SH-SY5Y (cell line): ENCODE results near the gene TBC1D22A.

Source experiments
- GATA2 ChIP-seq: IDR thresholded peaks from 2 replicates; pipeline ENCODE4 v1.6.1; 2011; ENCODE audit warnings: mild to moderate bottlenecking, low read depth, low read length
- GATA3 ChIP-seq: IDR thresholded peaks from 2 replicates; pipeline ENCODE4 v1.6.1; 2011; ENCODE audit warnings: low read depth, mild to moderate bottlenecking, low read length, moderate library complexity

The TBC1D22A gene

GRCh38 chr22:47048123-47049077, 285.9 kb downstream of the TBC1D22A start:
- TF ChIP-seq GATA3 (no peak), GATA2 (no peak)

GRCh38 chr22:47049078-47049624, 286.7 kb downstream of the TBC1D22A start:
- no peak for TF ChIP-seq GATA3
- no peak for TF ChIP-seq GATA2

GRCh38 chr22:47050401-47051051, 288.1 kb downstream of the TBC1D22A start:
- TF ChIP-seq GATA3 = no peak
- TF ChIP-seq GATA2 = no peak

GRCh38 chr22:47051441-47052071, 289.1 kb downstream of the TBC1D22A start:
- TF ChIP-seq GATA2 = no peak
- no peak for TF ChIP-seq GATA3

- no peak for TF ChIP-seq GATA2
- TF ChIP-seq GATA3 = no peak
These were observed 290.0 kb downstream of the TBC1D22A start for GRCh38 chr22:47052236-47053012.

- TF ChIP-seq GATA3 (no peak), GATA2 (no peak)
These were observed 290.7 kb downstream of the TBC1D22A start for GRCh38 chr22:47053013-47053725.

- TF ChIP-seq GATA2 (no peak), GATA3 (no peak)
These were observed 291.3 kb downstream of the TBC1D22A start for GRCh38 chr22:47053726-47054141.

GRCh38 chr22:47054231-47055072, 292.0 kb downstream of the TBC1D22A start:
- no peak for TF ChIP-seq GATA2
- TF ChIP-seq GATA3 = no peak

GRCh38 chr22:47055073-47055355, 292.6 kb downstream of the TBC1D22A start:
- no peak for TF ChIP-seq GATA2
- TF ChIP-seq GATA3 = no peak

GRCh38 chr22:47055461-47055860, 293.0 kb downstream of the TBC1D22A start:
- TF ChIP-seq GATA2 = no peak
- TF ChIP-seq GATA3 = no peak

- TF ChIP-seq GATA3 = no peak
- no peak for TF ChIP-seq GATA2
These were observed 293.5 kb downstream of the TBC1D22A start for GRCh38 chr22:47055921-47056320.

GRCh38 chr22:47056361-47056760, 293.9 kb downstream of the TBC1D22A start:
- TF ChIP-seq GATA3 = no peak

- no peak for TF ChIP-seq GATA3
- no peak for TF ChIP-seq GATA2
These were observed 294.5 kb downstream of the TBC1D22A start for GRCh38 chr22:47056776-47057470.
